ENCODE measurements around the gene C2CD4C. TPM values are rescaled to one million over a fixed set of nuclear protein-coding genes. Genes with fewer than 3 reads are reported as not detected.
A peak's percentile ranks its signal among the peaks of the same experiment; 100 is the strongest.
"Not testable (repeated sequence)": the region's sequence is repeated elsewhere in the genome, so short reads cannot be mapped to it uniquely, and the experiment has no call there.

C2CD4C gene
- total RNA-seq, 4 donors from 2014 or later: 2.4 to 2.5 TPM; not detected in 2

GRCh38 chr19:387777-388176 is 21.2 kb downstream of the C2CD4C start:
- Histone ChIP-seq H3K27ac (no peak overlapping the region), H3K4me1 (no peaks in the 10 kb centered on the region), H3K27me3 (peaks cover 0 to 3% of the 10 kb centered on the region in 2 donors), H3K36me3 (no peaks in the 10 kb centered on the region), H3K4me3 (no peak overlapping the region), H3K9me3 (no peaks in the 10 kb centered on the region)
- no peak for DNase-seq
- intact Hi-C loops (cut with DNase I; ENCODE audit: low total_unique reads): no loop called here
- TF ChIP-seq CTCF (IDR thresholded peaks at IDR 0.05): no peak

- H3K27me3 ChIP-seq; H3K9me3 ChIP-seq; H3K36me3 ChIP-seq; H3K4me1 ChIP-seq; intact Hi-C loops (cut with DNase I; ENCODE audit: low total_unique reads); H3K4me3 ChIP-seq; DNase-seq; H3K27ac ChIP-seq: not testable (repeated sequence)
Measured at GRCh38 chr19:386632-387301, 22.2 kb downstream of the C2CD4C start.

GRCh38 chr19:386189-386588 is 22.8 kb downstream of the C2CD4C start:
- H3K9me3 ChIP-seq; H3K27me3 ChIP-seq; H3K4me1 ChIP-seq; H3K36me3 ChIP-seq; intact Hi-C loops (cut with DNase I; ENCODE audit: low total_unique reads); H3K27ac ChIP-seq; DNase-seq; H3K4me3 ChIP-seq: not testable (repeated sequence)

GRCh38 chr19:384799-385169 is 24.2 kb downstream of the C2CD4C start:
- H3K4me1 ChIP-seq: no peaks in the 10 kb centered on the region
- intact Hi-C loops (cut with DNase I; ENCODE audit: low total_unique reads): no loop called here
- H3K9me3 ChIP-seq: no peaks in the 10 kb centered on the region
- H3K4me3 ChIP-seq: no peak overlapping the region
- H3K27ac ChIP-seq: no peak overlapping the region
- no peak for DNase-seq
- peaks cover 0 to 3% of the 10 kb centered on the region in 2 donors for H3K27me3 ChIP-seq
- TF ChIP-seq CTCF (IDR thresholded peaks at IDR 0.05): no peak
- TF ChIP-seq POLR2A (IDR thresholded peaks at IDR 0.05): no peak
- no peaks in the 10 kb centered on the region for H3K36me3 ChIP-seq

- intact Hi-C loops (cut with DNase I; ENCODE audit: low total_unique reads): no loop called here
- DNase-seq: no peak
Measured at GRCh38 chr19:383922-384798, 24.8 kb downstream of the C2CD4C start.

More at GRCh38 chr19:383922-384798, 24.8 kb downstream of the C2CD4C start:
- Histone ChIP-seq H3K36me3 (no peaks in the 10 kb centered on the region), H3K4me1 (no peaks in the 10 kb centered on the region), H3K27ac (no peak overlapping the region), H3K9me3 (no peaks in the 10 kb centered on the region), H3K27me3 (peaks cover 0 to 3% of the 10 kb centered on the region in 2 donors), H3K4me3 (no peak overlapping the region)
- TF ChIP-seq CTCF (IDR thresholded peaks at IDR 0.05): peak; percentile 23 to 63 (median 47)
- TF ChIP-seq POLR2A (IDR thresholded peaks at IDR 0.05): no peak

Measured in uterus (tissue), 4 donors.